CD1c-positive myeloid dendritic cell (primary cell): ENCODE results near the gene SHISA3.

Experiments
- DNase-seq: peaks from one replicate; pipeline ENCODE4 v3.0.0-alpha.2; 2016; ENCODE audit errors: extremely low spot score

SHISA3 gene

DNA sequence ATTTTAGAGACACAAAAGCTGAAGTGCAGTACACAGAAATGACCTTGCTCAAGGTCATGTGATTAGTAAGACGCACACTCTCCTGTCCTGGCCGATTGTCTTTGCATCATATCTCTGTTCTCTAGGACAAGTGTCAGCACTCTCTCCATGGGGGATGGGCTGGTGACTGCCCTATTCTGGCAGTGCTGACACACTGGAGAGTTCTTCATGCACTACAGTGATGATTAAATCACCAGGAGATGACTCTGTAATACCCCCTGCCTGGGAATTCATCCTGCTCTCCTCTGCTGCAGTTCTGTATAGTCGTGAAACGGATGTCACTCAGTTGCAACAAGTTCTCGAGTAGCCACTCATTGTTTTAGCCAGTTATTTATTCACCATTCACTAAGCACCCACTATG lies 5.3 kb upstream of the SHISA3 start:
- no peak for DNase-seq

DNA sequence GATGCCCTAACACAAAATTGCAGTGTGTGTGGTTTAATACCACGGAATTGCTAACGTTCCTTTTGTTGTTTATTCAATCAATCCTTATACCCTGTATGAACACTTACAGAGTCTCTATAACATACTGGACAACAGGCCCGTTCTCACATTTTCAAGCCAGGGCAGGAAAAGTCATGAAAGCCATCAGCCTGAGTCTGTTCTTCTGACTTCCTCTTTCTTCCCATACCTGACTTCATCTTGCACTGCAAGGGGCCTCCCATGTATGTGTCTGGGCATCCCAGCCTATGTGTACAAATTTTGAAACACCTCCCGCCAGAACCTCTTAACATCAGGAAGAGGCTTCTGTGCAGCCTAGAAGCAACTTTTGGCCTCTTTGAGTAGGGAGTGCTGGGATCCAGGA lies 4.9 kb upstream of the SHISA3 start:
- no peak for DNase-seq

DNA sequence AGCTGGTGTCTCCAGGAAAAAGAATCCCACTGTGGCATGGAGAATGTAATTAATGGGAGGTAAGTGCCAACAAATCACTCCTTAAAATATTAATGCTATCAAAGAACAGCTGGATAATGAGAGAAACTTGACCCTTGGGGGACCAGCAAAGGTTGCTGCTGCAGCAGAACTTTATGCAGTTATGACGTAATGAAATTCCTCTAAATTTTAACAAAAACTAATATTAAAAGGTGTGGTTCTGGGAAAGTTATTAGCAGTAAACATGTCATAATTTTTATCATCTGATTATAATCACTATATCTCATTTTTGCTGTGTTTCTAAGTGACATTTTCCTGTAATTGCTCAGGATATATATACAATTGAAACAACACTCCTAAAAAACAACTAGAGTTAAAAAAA lies 1.7 kb upstream of the SHISA3 start:
- no peak for DNase-seq

DNA sequence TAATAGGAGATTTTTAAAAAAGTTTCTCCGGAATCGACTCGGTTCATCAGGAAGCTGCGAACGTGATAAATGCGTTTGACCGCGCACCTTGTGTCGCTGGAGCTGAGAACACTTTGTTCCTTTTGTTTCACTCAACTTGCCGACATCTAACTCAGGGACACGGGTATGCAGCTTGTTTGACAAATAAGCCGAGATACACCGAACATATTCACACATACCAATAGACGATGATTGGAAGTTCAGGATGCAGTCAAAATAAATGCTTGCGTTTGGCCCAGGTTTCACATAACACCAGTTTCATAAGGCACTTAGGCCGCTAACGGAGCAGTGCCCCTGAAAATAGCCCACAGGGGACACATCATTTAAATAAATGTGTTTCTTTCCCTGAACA lies 932 bp upstream of the SHISA3 start:
- DNase-seq: no peak

DNA sequence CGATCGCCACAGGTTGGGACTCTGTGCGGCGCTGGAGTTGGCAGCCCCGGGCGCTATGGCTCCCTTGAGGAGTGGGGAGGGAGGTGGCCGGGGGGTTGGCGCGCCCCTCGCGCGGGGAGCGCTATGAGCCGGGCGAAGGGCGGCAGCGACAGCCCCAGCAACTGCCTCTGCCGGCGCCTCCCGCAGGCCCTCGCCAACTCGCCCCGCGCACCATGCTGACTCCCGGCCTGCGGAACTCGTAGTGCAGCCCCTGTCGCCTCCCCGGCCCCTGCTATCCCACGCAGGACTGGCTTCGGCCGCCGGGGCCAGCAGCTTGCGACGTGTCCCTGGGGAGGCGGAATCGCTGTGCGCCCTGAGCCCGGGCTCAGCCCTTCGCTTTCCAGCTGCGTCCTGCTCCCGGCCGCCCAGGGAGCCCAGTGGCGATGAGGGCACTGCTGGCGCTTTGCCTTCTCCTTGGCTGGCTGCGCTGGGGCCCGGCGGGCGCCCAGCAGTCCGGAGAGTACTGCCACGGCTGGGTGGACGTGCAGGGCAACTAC lies 415 bp downstream of the SHISA3 start:
- DNase-seq: no peak

DNA sequence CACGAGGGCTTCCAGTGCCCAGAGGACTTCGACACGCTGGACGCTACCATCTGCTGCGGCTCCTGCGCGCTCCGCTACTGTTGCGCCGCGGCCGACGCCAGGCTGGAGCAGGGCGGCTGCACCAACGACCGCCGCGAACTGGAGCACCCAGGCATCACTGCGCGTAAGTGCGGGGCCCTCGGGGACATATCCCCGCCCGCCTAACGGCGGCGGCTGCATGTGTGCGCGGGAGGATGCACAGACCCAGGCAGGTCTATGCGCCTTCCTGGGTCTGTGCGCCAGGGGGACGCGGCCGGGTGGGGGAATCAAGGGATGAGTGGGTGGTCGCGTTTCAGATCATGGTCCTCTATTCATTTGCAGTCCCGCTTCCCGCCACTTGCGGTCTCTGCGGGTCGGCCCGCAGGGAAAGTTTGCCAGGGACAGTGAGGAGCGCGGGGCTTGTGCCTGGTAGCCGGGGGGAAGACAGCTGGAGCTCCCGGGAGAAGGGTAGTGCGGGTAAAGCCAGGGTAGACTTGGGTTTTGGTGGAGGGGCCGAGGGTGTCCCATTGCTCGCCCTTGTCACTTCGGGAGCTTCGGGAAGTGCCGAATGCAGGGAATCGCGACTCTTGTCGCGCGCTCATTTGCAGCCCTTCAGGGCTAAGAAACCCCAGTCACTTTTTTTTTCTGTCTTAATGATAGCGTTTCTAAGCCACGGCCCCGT lies 1.0 kb downstream of the SHISA3 start:
- DNase-seq: no peak

DNA sequence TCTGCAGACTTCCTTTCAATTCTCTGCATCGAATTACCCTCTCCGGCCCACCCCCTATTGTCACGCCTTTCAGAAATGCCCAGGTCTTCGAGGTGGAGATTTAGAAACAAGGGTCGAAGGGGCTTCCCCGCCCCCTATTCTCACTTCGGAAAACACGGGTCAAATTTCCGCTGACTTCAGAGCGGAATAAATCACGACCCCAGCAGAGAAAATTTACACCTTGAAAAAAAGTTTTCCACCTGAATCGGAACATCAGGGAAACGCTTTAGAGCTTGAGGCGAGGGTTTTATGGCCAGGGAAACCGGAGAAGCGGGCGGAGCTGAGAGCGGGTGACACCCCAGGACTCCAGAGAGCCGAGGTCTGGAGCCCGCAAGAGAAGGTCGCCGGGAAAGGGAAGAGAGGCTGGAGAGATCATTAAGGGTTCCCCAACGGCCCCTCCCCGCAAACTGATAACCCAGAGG lies 1.6 kb downstream of the SHISA3 start:
- no peak for DNase-seq

DNA sequence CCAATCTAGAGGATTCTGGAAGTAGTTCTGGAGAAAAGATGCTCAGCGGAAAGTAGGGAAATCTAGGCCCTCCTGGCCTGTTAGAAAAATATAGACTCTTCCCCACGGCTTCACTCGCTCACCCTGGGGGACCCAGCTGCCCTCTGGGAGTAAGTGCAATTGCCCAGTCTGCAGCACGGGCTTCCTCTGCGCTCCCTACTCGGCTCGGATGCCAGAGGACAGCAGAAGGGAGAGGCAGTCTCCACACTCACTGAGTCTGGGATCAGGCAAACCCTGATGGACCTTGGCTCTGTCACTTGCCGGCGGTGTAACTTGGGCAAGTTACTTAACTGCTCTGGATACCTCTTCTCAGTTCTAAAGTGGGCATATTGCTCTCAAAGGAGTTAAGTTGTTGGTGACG lies 2.1 kb downstream of the SHISA3 start:
- DNase-seq: no peak

DNA sequence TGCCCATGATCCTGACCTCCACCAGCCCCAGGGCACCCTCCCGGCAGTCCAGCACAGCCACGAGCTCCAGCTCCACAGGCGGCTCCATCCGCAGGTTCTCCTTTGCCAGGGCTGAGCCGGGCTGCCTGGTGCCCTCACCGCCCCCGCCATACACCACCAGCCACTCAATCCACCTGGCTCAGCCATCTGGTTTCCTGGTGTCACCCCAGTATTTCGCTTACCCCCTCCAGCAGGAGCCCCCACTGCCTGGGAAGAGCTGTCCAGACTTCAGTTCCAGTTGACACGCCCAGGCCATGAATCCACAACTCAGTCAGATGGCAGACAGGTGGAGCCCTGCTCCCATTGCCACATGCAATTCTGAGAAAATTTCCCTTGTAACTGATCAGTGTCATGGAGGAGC lies 3.9 kb downstream of the SHISA3 start:
- DNase-seq: no peak

DNA sequence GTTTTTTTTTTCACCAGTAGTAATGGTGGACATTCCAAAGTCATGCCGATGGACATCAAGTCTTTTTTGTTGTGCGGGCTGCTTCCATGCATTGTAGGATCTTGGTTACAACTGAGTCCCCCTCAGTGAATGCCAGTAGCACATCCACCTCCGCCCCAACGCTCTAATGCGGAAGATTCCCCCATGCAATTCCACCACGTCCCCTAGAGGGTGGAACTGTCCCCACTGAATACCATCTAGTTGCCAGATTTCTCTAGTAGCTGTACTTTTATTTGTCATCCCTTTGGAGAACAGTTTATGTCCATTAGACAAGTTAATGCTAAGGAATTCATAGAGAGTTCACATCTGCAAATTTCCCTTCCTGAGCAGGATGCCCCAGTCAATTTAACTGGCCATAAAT lies 6.7 kb downstream of the SHISA3 start:
- no peak for DNase-seq

DNA sequence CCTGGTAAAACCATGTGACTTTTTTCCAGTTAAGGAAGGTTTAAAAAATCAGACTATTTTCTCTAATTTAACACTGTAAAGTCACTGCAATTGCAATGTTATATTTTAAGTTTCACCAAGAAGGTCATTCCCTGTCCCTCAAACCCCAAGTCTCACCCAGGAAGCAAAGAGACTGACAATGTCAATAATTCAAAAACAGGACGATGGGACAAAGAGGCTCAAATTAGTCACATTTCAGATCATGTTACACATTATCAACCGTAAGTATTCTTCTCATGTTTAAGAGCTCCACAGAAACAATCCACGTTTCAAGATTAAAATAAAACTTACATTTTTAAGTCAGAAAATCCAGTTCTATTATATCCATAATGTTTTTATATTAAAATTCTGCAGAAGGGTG lies 13.2 kb downstream of the SHISA3 start:
- no peak for DNase-seq

DNA sequence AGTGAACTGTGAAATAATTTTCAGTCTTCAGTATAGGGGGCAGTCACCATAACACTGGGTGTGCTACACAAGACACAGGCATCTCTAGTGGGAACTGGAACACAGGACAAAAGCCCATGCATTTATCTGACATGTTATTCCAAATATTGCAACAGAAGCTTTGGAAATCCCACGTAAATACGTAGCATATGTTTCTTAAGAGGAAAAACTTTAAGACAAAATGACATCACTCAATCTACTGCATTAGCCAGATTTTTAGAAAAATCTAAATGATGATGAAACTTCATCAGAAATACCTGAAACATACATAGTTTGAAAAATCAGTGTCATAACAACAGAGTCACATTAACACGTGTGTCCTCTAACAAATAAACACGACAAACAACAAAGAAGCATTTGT lies 14.5 kb downstream of the SHISA3 start:
- no peak for DNase-seq

DNA sequence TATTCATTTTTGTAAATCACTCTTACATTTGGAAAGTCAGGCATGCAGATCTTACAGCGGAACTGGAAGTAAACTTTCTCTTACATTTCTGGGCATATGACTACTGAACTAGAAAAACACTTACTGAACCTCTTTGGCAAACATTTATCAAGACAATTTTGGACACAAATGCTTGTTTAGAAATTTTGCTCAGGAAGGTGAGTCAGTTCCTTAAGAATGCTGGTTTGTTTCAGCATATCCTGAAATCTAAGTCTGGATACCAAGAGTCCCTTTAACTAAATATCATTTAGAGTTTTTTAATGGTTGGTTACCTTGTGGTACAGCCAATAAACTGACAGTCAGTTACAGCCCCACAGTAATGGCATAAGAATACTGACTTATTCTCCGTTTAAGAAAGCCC lies 15.0 kb downstream of the SHISA3 start:
- DNase-seq: no peak

DNA sequence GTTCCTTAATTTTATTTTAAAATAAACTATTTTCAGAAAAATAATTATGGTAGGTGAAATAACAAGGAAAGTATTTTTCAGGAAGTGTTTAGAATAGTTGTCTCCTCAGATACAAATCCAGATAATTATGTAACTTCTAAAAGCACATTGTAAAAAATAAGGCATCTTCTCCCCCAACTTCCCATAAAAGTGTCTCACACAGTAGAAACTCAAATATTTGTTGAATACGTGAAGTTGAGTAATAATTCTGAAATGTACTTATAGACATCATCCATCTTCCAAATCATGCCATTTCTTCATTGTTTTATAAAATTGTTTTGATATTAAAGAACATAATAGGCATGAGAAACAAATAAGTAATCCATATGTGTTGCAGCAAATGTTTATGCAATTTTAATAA lies 18.0 kb downstream of the SHISA3 start:
- no peak for DNase-seq

DNA sequence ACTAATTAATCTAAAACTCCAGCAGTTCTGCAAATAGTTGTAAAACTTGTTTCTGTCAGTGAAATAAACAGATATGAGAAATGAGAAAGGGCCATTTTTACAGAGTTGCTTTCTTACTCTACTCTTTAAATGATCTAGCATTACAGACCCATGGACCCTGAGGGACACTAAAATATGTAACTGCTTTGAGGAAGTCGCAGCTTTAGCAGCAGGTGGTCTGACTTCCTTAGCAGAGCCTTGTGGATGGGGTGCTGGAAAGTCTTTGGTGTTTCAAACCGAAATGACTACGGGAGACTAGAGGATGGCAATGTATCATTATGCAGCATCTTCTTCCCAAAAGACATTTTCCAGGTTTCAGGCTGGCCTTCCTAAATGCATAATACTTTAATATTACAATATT lies 18.7 kb downstream of the SHISA3 start:
- no peak for DNase-seq

DNA sequence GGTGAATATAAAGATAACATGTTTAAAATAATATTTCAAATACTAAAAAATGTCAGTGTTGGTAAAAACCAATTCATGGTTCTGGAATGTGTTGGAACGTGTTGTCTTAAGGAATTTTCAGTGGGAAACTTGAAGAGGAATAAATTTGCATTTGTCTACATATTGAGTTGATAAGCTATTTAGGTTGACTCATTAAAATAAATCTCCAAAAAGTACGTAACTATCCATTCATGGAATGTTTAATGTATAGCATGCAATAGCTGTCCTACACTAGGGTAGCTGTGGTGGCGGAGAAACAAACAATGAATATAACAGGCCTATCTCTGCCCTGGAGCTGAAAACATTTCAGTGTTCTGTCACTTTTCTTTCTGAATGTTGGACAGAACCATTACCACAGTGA lies 20.3 kb downstream of the SHISA3 start:
- DNase-seq: no peak

DNA sequence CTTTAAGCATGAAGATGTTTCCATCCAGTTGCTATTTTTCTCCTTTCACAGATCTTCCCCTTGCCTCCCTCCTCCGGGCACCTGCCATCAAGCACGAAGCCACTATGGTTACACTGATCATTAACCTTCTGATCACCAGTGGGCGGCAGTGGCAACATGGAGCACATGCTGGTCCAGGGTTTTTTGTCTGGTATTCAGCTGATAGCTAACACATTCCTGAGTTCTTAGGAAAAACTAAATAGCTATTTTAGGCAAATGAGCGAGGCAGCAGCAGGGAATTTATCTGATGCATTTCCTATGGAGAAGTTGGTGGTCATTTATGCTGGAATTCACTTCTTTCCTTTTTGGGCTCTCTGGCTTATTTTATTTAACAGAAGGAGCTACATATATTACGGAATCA lies 22.9 kb downstream of the SHISA3 start:
- DNase-seq: no peak

DNA sequence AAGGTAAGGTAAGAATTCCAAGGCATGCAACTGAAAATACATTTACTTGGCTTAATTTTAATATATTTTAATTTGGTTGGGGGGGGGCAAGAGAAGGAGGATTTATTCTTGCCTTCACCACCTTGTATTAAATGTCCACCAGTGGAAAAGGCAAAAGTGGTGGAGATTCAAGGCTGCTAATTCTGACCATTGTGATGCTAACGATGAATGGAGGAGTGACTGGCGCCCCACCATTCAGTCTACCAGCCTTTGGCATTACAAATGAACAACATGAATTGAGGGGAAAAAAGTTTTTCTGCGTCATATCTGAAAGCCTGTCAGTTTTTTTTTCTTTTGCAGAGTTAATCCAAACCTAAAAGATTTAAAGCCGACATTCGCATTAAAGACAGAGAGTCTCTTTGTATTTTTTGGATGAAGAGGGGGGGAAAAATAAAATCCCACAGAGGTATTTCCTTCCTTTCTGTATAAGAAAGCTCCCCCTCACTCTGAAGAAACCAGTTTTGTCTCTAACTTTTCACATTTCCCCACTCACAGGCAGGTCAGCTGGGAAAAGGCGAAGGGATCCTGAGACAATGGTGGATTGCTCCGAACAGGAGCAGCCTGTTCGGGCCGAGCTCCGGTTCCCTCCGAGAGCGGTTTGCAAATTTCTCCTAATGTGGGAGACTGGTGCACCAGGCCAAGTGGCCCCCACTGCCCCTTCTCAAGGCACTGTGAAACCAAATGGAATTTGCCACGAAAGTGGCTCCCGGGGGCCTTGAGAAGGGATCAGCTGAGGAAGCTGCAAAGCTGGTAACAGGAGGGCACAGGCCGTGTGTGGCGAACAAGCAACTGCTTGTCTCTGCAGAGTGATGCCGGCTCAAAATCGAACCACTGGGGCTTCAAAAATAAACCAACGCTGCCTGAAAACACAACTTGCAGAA lies 28.1 kb downstream of the SHISA3 start:
- no peak for DNase-seq

DNA sequence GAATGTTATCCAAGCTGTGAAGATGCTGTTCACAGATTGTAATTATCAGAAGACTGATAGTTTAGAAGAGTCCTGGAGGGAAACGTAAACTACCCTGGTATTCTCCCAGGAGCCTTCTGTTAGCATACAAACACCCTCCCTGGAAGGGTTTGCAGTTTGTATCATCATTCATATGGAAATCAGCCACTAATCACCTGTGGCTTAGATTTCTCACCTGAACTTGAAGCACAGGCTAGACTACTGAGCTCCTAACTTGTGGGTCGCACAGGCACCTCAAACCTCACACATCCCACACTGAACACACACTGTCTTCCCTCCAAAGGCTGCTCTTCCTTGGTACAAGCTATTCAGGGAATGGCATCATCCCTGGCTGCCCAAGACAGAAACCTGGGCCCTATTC lies 30.7 kb downstream of the SHISA3 start:
- DNase-seq: no peak

DNA sequence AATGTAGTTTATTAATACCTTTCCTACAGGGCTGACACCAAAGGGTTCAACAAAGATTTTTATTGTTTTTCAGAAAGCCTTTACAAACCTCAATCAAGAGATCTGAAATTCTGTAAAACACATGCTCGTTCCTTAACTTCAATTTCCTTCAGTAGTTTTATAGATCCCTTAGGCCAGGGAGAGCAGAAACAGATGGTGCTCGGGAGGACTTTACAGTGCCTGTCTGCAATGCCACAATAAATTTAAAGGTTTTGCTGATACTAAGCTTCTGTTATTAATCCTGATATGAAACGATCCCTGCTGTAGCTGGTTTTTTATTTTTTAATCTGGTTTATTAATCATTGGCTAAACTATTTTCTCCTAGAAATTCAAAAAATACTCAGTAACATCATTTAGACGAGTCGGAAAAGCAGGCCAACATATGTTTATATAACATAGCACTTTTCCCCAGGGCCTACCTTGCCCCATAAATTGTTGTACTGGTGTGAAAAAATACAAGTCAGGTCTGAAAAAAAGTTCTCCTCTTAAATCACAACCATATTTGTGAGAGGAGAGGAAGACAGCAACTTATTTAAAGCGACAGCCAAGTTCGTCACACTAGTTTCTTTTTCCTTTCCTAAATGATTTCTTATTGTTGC lies 39.8 kb downstream of the SHISA3 start:
- DNase-seq: no peak

DNA sequence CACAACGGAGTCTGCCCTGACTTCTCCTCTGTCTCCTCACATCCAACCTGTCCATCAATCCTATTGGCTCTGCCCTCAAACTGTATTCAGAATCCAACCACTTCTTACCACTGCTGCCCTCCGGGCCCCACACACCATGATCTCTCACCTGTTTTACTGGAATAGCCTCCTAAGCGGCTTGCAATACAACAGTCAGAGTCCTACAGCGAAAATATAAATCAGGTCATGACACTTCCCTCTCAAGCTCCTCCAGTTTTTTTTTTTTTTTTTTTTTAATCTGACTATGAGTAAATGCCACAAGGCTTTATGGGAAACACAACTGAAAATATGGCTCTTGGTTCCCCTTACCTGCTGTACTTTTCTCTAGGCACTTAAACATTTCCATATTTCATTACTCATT lies 42.8 kb downstream of the SHISA3 start:
- DNase-seq: no peak

DNA sequence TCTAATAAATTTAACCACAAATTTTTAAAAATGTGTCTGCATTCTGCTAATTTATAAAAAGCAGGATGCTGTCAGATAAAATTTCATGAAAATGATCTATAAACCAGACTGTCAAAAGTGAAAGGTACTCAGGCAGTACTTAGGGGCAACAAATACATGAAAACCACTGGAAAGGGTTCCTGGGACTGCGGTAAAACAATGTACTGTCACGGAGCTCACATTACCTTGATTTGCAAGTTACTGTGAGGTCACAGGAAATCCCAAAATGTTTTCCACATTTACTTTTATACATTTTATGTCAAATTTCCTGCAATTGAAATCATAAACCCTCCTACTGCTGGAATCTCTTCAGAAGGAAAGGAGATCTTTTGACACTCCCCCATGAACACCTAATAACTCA lies 45.3 kb downstream of the SHISA3 start:
- no peak for DNase-seq

DNA sequence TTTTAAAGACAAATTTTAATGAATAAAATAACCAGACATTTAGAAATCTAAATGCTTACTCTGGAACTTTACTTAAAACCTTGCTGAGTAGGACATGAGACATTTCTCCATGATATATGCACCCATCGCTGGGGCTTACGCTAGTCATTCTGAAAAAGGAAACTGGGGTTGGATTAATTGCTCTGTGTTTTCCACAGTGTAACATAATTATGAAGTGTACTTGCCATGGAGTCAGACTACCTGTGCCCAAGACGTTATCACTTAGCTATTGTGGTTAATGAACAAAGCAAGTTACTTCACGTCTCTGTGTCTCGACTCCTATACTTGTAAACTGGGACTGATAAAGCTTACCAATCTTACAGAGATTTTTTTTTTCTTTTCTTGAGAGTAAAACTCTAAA lies 47.8 kb downstream of the SHISA3 start:
- DNase-seq: no peak
